Tibial nerve (tissue), 4 donors: Measurements from ENCODE around the gene SUSD1. TPM values are rescaled to one million over a fixed set of nuclear protein-coding genes. Genes with fewer than 3 reads are reported as not detected.

Experiments
- DNase-seq, 2 donors: peaks; one replicate each; pipeline ENCODE4 v3.0.0-alpha.2; 2019; ENCODE audit warnings: low spot score in 2 of 2
- H3K27ac ChIP-seq, 4 donors: fragments of 200-600 bp; sonication (generic) in 3 of 4; one replicate each; pipeline ENCODE4 v1.5.1; 2017 to 2019; ENCODE audit warnings: mild to moderate bottlenecking in 1 of 4
- H3K27me3 ChIP-seq, 2 donors: fragments of 200-600 bp; sonication (generic) in 1 of 2; one replicate each; pipeline versions ENCODE4 v1.5.1 to v1.6.0; 2017 to 2019
- H3K36me3 ChIP-seq, 3 donors: fragments of 200-600 bp; sonication (generic); one replicate each; pipeline ENCODE4 v1.5.1; 2018 to 2019
- H3K4me1 ChIP-seq, 4 donors: fragments of 200-600 bp; sonication (generic) in 3 of 4; one replicate each; pipeline ENCODE4 v1.5.1; 2017 to 2019
- H3K4me3 ChIP-seq, 4 donors: fragments of 200-600 bp; sonication (generic) in 3 of 4; one replicate each; pipeline ENCODE4 v1.5.1; 2017 to 2019; ENCODE audit warnings: mild to moderate bottlenecking in 1 of 4, moderate library complexity in 1 of 4
- H3K9me3 ChIP-seq, 4 donors: fragments of 200-600 bp; sonication (generic) in 3 of 4; one replicate each; pipeline ENCODE4 v1.5.1; 2017 to 2019
- CTCF ChIP-seq, 5 experiments: fragments of 200-600 bp in 3 of 5; fragments of 450-650 bp in 2 of 5; sonication (generic) in 3 of 5; IDR thresholded peaks; one replicate each; pipeline ENCODE4 v1.5.1; 2016 to 2019; ENCODE audit warnings: antibody characterized with exemption in 5 of 5, mild to moderate bottlenecking in 3 of 5, moderate library complexity in 2 of 5
- EP300 ChIP-seq, 2 donors: sonication (generic); formaldehyde crosslinking; IDR thresholded peaks; one replicate each; pipeline ENCODE4 v1.6.1; 2017; ENCODE audit warnings: antibody characterized with exemption in 2 of 2, mild to moderate bottlenecking in 1 of 2
- POLR2A ChIP-seq, 2 donors: fragments of 450-650 bp; IDR thresholded peaks; one replicate each; pipeline ENCODE4 v1.6.1; 2017; ENCODE audit warnings: antibody characterized with exemption in 2 of 2, mild to moderate bottlenecking in 2 of 2, moderate library complexity in 2 of 2
- WGBS, 2 donors: methylation state at CpG; one replicate each; pipeline ENCODE4 v1.1.5; 2018; 5-methylcytosine and 5-hydroxymethylcytosine counted together
- total RNA-seq, 4 donors: library from RNA; depleted of rRNA; stranded (reverse); fragments of >200 nt; gene quantifications; one replicate each; pipeline ENCODE4 v1.1.0, GENCODE V29; 2016

SUSD1 gene
- total RNA-seq, 4 donors from 2014 or later: 6.9 to 19.8 (median 11.5) TPM

GRCh38 chr9:112056996-112057395 lies 118.1 kb downstream of the SUSD1 start:
- H3K27me3 ChIP-seq: no peaks in the 10 kb centered on the region
- TF ChIP-seq POLR2A (IDR thresholded peaks at IDR 0.05) (no peak), CTCF (IDR thresholded peaks at IDR 0.05) (no peak), EP300 (IDR thresholded peaks at IDR 0.05) (no peak)
- H3K36me3 ChIP-seq: no peaks in the 10 kb centered on the region
- no peaks in the 10 kb centered on the region for H3K9me3 ChIP-seq
- H3K27ac ChIP-seq: no peak overlapping the region
- no peak for DNase-seq
- no peak overlapping the region for H3K4me3 ChIP-seq
- H3K4me1 ChIP-seq: peaks cover 0 to 45% (median 25%) of the 10 kb centered on the region in 4 donors
- WGBS, 2 donors: 72% methylated on average over 2 of the region's 2 CpGs

GRCh38 chr9:112054916-112055315 lies 120.2 kb downstream of the SUSD1 start:
- Histone ChIP-seq H3K9me3 (no peaks in the 10 kb centered on the region), H3K36me3 (no peaks in the 10 kb centered on the region), H3K4me1 (peaks cover 0 to 45% (median 21%) of the 10 kb centered on the region in 4 donors), H3K4me3 (no peak overlapping the region), H3K27ac (no peak overlapping the region), H3K27me3 (no peaks in the 10 kb centered on the region)
- no peak for DNase-seq
- TF ChIP-seq CTCF (IDR thresholded peaks at IDR 0.05) (no peak), POLR2A (IDR thresholded peaks at IDR 0.05) (no peak), EP300 (IDR thresholded peaks at IDR 0.05) (no peak)
- WGBS, 2 donors: 94 to 96% methylated on average over 4 of the region's 4 CpGs

- no peaks in the 10 kb centered on the region for H3K36me3 ChIP-seq
- DNase-seq: no peak
These were observed 123.3 kb downstream of the SUSD1 start for GRCh38 chr9:112051812-112052211.

GRCh38 chr9:112050544-112051475 lies 124.3 kb downstream of the SUSD1 start:
- Histone ChIP-seq H3K27me3 (no peaks in the 10 kb centered on the region), H3K27ac (peak overlapping the region in 2 of 4 donors; percentile 53 to 61), H3K4me3 (no peak overlapping the region), H3K9me3 (no peaks in the 10 kb centered on the region), H3K36me3 (no peaks in the 10 kb centered on the region), H3K4me1 (peaks cover 0 to 45% (median 17%) of the 10 kb centered on the region in 4 donors)
- TF ChIP-seq POLR2A (IDR thresholded peaks at IDR 0.05) (no peak), EP300 (IDR thresholded peaks at IDR 0.05) (peak in 1 of 2 donors; percentile 70)
- peak in 1 of 2 donors; percentile 81 for DNase-seq
- WGBS, 2 donors: 31 to 33% methylated on average over 7 of the region's 7 CpGs

More at GRCh38 chr9:112051812-112052211, 123.3 kb downstream of the SUSD1 start:
- Histone ChIP-seq H3K4me1 (peaks cover 0 to 45% (median 17%) of the 10 kb centered on the region in 4 donors), H3K9me3 (no peaks in the 10 kb centered on the region), H3K4me3 (no peak overlapping the region), H3K27me3 (no peaks in the 10 kb centered on the region), H3K27ac (no peak overlapping the region)
- TF ChIP-seq EP300 (IDR thresholded peaks at IDR 0.05): no peak
- no peak for TF ChIP-seq POLR2A (IDR thresholded peaks at IDR 0.05)
- no peak for TF ChIP-seq CTCF (IDR thresholded peaks at IDR 0.05)
- WGBS, 2 donors: 68 to 71% methylated on average over 5 of the region's 5 CpGs

- WGBS, 2 donors: 32 to 45% methylated on average over 4 of the region's 4 CpGs
- Histone ChIP-seq H3K36me3 (no peaks in the 10 kb centered on the region), H3K9me3 (no peaks in the 10 kb centered on the region), H3K4me3 (no peak overlapping the region), H3K27me3 (no peaks in the 10 kb centered on the region), H3K27ac (peak overlapping the region in 2 of 4 donors; percentile 53 to 61), H3K4me1 (peaks cover 0 to 45% (median 17%) of the 10 kb centered on the region in 4 donors)
- TF ChIP-seq EP300 (IDR thresholded peaks at IDR 0.05) (no peak), CTCF (IDR thresholded peaks at IDR 0.05) (no peak), POLR2A (IDR thresholded peaks at IDR 0.05) (no peak)
- DNase-seq: no peak
These were observed 125.1 kb downstream of the SUSD1 start for GRCh38 chr9:112049811-112050516.
